ENCODE data around the gene KIAA0513.

Gene KIAA0513

GRCh38 chr16:85092309-85092708 is 64.7 kb downstream of the KIAA0513 start:
- no peak for DNase-seq

- no peak for DNase-seq
These were observed 65.3 kb downstream of the KIAA0513 start for GRCh38 chr16:85092851-85093250.

GRCh38 chr16:85093705-85094104 is 66.1 kb downstream of the KIAA0513 start:
- no peak for DNase-seq

GRCh38 chr16:85094176-85094805 is 66.7 kb downstream of the KIAA0513 start:
- no peak for DNase-seq

GRCh38 chr16:85094812-85095211 is 67.2 kb downstream of the KIAA0513 start:
- DNase-seq, result no peak

- DNase-seq, result no peak
These were observed 69.3 kb downstream of the KIAA0513 start for GRCh38 chr16:85096921-85097320.

- no peak for DNase-seq
These were observed 71.0 kb downstream of the KIAA0513 start for GRCh38 chr16:85098565-85098964.

- no peak for DNase-seq
These were observed 72.7 kb downstream of the KIAA0513 start for GRCh38 chr16:85100265-85100664.

- no peak for DNase-seq
These were observed 74.5 kb downstream of the KIAA0513 start for GRCh38 chr16:85101956-85102630.

GRCh38 chr16:85103114-85104079 is 75.8 kb downstream of the KIAA0513 start:
- no peak for DNase-seq

- no peak for DNase-seq
These were observed 76.6 kb downstream of the KIAA0513 start for GRCh38 chr16:85104147-85104546.

- DNase-seq, result peak; percentile 48
These were observed 77.3 kb downstream of the KIAA0513 start for GRCh38 chr16:85104821-85105391.

GRCh38 chr16:85105475-85105874 is 77.9 kb downstream of the KIAA0513 start:
- no peak for DNase-seq

GRCh38 chr16:85107083-85107482 is 79.5 kb downstream of the KIAA0513 start:
- no peak for DNase-seq

GRCh38 chr16:85107532-85107931 is 79.9 kb downstream of the KIAA0513 start:
- DNase-seq, result no peak

GRCh38 chr16:85110105-85110504 is 82.5 kb downstream of the KIAA0513 start:
- no peak for DNase-seq

GRCh38 chr16:85111184-85111583 is 83.6 kb downstream of the KIAA0513 start:
- no peak for DNase-seq

GRCh38 chr16:85112364-85112763 is 84.8 kb downstream of the KIAA0513 start, which contains the start of gene CIBAR2:
Gene CIBAR2, minus strand, starts transcription at chr16:85112472. Its CDS starts 120 bp downstream, at chr16:85112352.
- DNase-seq, result no peak

- no peak for DNase-seq
These were observed 85.7 kb downstream of the KIAA0513 start for GRCh38 chr16:85113168-85113733.

- no peak for DNase-seq
These were observed 86.3 kb downstream of the KIAA0513 start for GRCh38 chr16:85113913-85114312.

- DNase-seq, result peak; percentile 74
These were observed 87.4 kb downstream of the KIAA0513 start for GRCh38 chr16:85114909-85115567.

- no peak for DNase-seq
These were observed 89.8 kb downstream of the KIAA0513 start for GRCh38 chr16:85117418-85117817.
